ENCODE results near the gene CST6. TPM values are rescaled to one million over a fixed set of nuclear protein-coding genes. Genes with fewer than 3 reads are reported as not detected.
A peak's percentile ranks its signal among the peaks of the same experiment; 100 is the strongest.

CST6 gene
- total and polyA plus RNA-seq, 2 experiments from 2014 or later = 4.2 to 8.3 TPM

DNA sequence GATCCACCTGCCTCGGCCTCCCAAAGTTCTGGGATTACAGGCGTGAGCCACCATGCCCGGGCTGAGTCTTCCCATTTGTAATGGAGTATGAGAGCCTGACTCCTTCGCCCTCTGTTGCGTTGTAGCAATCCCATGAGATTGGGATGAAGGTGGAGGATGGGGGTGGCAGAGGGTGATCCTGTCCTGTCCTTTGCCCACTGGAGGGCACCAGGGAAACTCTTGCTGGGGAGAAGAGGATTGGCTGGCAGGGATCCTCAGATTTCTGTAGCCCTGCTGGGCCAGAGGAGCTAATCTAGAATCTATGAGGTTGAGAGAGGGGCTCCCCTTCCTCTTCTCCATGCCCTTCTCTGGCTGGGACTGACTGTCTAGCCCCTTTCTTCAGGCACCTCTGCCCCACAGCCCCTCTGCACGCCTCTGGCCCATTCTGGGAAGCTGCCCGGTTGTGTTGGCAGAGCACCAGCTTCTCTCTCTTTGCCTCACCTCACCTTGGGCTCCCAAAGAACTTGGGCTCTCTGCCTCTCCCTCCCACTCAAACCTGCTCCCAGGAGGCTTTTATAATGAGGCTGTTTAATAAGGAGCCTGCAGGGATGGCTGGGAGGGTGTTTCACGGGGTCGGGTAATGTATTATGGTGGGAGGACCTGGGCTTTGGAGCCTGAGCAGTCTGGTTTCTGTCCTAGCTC lies 24.0 kb downstream of the CST6 start (continued):
- TF ChIP-seq CTCF (conservative IDR thresholded peaks at IDR 0.05; ENCODE audit: low read depth in 2 of 2) = peak in 1 of 2 experiments; percentile 11; a peak in 1 of 4 replicates
- no peak for TF ChIP-seq ZNF462 (CRISPR knock-in tag; IDR thresholded peaks at IDR 0.05)

- no peak overlapping the region for H3K4me2 ChIP-seq
- Mint-ChIP-seq H3K9me3 (peaks cover 37% of the 10 kb centered on the region), H3K27ac (no peak overlapping the region), H3K4me1 (no peaks in the 10 kb centered on the region), H3K4me3 (no peak overlapping the region), H3K36me3 (ENCODE audit: low read depth) (peaks cover 11% of the 10 kb centered on the region), H3K27me3 (ENCODE audit: insufficient read depth, low read depth, poor library complexity) (peaks cover 5% of the 10 kb centered on the region)
- H3F3A ChIP-seq (replicated peaks; ENCODE audit: low read depth) = no peaks in the 10 kb centered on the region
- H3K4me1 ChIP-seq (ENCODE audit: insufficient read depth) = no peaks in the 10 kb centered on the region
- no peaks in the 10 kb centered on the region for H3K36me3 ChIP-seq (ENCODE audit: insufficient read depth)
- ATAC-seq (no peak), DNase-seq (ENCODE audit: low spot score) (no peak)
- TF ChIP-seq CTCF (conservative IDR thresholded peaks at IDR 0.05; ENCODE audit: low read depth in 2 of 2) = no peak
- TF ChIP-seq EZH2phosphoT487 (IDR thresholded peaks at IDR 0.05; ENCODE audit: unreplicated experiment) = no peak
- no peak for TF ChIP-seq EZH2 (IDR thresholded peaks at IDR 0.05; ENCODE audit: low read depth, unreplicated experiment)
- no peak for TF ChIP-seq CREB1 (CRISPR knock-in tag; IDR thresholded peaks at IDR 0.05; ENCODE audit: low read depth)
- no peak for TF ChIP-seq ZNF331 (CRISPR knock-in tag; IDR thresholded peaks at IDR 0.05; ENCODE audit: low read depth)
- TF ChIP-seq, protein P1, sequence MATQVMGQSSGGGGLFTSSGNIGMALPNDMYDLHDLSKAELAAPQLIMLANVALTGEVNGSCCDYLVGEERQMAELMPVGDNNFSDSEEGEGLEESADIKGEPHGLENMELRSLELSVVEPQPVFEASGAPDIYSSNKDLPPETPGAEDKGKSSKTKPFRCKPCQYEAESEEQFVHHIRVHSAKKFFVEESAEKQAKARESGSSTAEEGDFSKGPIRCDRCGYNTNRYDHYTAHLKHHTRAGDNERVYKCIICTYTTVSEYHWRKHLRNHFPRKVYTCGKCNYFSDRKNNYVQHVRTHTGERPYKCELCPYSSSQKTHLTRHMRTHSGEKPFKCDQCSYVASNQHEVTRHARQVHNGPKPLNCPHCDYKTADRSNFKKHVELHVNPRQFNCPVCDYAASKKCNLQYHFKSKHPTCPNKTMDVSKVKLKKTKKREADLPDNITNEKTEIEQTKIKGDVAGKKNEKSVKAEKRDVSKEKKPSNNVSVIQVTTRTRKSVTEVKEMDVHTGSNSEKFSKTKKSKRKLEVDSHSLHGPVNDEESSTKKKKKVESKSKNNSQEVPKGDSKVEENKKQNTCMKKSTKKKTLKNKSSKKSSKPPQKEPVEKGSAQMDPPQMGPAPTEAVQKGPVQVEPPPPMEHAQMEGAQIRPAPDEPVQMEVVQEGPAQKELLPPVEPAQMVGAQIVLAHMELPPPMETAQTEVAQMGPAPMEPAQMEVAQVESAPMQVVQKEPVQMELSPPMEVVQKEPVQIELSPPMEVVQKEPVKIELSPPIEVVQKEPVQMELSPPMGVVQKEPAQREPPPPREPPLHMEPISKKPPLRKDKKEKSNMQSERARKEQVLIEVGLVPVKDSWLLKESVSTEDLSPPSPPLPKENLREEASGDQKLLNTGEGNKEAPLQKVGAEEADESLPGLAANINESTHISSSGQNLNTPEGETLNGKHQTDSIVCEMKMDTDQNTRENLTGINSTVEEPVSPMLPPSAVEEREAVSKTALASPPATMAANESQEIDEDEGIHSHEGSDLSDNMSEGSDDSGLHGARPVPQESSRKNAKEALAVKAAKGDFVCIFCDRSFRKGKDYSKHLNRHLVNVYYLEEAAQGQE (IDR thresholded peaks at IDR 0.05; ENCODE audit: unreplicated experiment) = no peak
- TF ChIP-seq NANOG (IDR thresholded peaks at IDR 0.05; ENCODE audit: borderline replicate concordance) = no peak
- H3K27ac ChIP-seq (ENCODE audit: low read depth) = no peak overlapping the region
- H3K9me2 ChIP-seq (ENCODE audit: insufficient read depth) = no peaks in the 10 kb centered on the region
- no peaks in the 10 kb centered on the region for H3K79me2 ChIP-seq (replicated peaks; ENCODE audit: insufficient read depth)
- H4K20me1 ChIP-seq (replicated peaks; ENCODE audit: insufficient read depth) = no peaks in the 10 kb centered on the region
- no peak overlapping the region for H3K4me3 ChIP-seq
- no peaks in the 10 kb centered on the region for H3K27me3 ChIP-seq (ENCODE audit: insufficient read depth)
- H2AFZ ChIP-seq = no peak overlapping the region
Measured at GRCh38 chr11:66036334-66036710, 24.5 kb downstream of the CST6 start.
